GM19463 (cell line): ENCODE data around the gene DLGAP4.

ENCODE experiments used
- ATAC-seq: cut with Tn5 transposase; IDR thresholded peaks from one replicate; pipeline ENCODE4 v1.9.1; 2021; ENCODE audit warnings: mild to moderate bottlenecking, moderate library complexity; ENCODE audit not compliant: unreplicated experiment

DLGAP4 gene

GRCh38 chr20:36525620-36526365 is 219.7 kb downstream of the DLGAP4 start:
- no peak for ATAC-seq

DNA sequence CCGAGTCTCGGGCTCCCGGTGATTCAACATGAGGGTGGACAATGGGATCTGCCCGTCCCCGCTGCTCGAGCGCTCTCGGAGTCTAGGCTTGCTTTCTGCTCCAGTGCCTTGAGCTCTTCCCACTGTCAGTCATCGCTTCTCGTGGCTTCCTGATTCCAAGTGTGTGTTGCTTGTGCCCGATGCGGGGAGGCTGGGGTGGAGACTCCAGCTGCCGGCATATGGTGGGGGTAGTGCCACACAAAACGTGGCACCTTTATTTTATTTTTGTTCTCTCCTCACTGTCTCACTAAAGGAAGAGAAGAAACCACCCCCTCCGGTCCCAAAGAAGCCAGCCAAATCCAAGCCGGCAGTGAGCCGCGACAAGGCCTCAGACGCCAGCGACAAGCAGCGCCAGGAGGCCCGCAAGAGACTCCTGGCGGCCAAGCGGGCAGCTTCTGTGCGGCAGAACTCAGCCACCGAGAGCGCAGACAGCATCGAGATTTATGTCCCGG is 220.4 kb downstream of the DLGAP4 start:
- ATAC-seq = no peak

DNA sequence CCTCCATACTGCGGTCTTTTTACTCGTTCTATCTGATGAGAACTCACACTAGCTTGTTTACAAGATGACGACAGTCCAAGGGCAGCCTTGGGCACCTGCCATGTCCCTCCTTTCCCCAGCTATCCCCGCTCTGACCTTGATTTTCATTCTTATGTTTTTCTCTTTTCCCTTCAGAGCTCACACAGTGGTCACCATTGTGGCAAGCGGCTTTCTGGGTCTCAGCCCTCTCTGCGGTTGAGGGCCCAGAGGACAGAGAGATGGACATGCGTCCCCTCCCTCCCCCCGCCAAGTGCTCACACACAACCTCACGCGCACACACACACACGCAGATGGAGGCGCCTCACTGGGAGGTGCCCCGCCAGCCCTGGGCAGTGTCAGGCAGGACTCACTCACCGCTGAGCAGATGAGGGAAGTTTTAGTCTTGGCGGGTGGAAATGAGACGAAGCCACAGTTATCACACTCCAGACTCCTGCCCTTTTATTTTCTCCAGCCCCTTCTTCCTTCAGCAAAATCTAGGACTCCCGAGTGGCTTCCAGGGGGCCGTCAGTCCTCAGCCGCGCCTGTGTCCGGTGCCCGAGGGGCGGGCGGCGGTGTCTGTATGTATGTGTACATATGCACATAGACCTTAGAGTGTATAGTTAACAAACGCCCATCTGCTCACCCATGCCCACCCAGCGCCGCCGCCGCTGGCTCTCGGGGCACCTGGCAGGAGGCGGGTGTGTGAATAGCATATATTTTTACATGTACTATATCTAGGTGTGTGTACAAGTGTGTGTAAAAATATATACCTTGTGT is 221.4 kb downstream of the DLGAP4 start:
- ATAC-seq = no peak

GRCh38 chr20:36528176-36528874 is 222.2 kb downstream of the DLGAP4 start:
- ATAC-seq = no peak

GRCh38 chr20:36528875-36529417 is 222.8 kb downstream of the DLGAP4 start:
- ATAC-seq = no peak

GRCh38 chr20:36532388-36532787 is 226.2 kb downstream of the DLGAP4 start:
- no peak for ATAC-seq

- ATAC-seq = no peak
These were observed 226.7 kb downstream of the DLGAP4 start for GRCh38 chr20:36532822-36533221.

- no peak for ATAC-seq
These were observed 232.0 kb downstream of the DLGAP4 start for GRCh38 chr20:36538026-36538722.

GRCh38 chr20:36540551-36541211 is 234.5 kb downstream of the DLGAP4 start:
- ATAC-seq = no peak

DNA sequence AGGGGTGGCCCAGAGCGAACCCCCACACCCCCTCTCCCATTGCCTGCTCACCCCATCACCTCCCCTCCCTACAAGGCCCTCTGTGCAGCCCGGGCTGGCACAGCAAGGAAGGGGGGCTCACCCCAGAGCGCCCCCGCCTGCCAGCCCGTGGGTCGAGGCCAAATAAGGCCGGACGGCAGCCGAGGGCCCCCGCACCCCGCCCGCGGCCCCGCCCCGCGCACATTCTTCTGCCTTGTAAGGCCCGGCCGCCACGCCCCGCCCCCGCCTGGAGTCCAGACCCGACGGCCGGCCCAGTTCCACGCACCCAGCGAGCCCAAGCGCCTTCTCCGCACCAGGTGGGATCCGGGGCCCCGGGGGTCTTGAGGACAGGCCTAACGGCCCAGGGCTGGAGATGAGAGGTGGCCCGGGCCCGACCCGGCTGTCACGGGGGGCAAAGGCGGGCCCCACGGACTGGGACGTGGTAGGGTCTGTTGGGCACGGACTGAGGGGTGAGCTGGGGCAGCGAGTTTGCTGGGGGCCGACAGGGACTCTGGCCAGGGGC is 235.2 kb downstream of the DLGAP4 start, which contains the start of gene MYL9:
Gene MYL9, plus strand, starts transcription at position 293 of the 541 bp plus-strand sequence. CDS start 3,366 bp downstream, outside the sequence.
- peak; percentile 53 for ATAC-seq

GRCh38 chr20:36541768-36542488 is 235.8 kb downstream of the DLGAP4 start:
- ATAC-seq = no peak

DNA sequence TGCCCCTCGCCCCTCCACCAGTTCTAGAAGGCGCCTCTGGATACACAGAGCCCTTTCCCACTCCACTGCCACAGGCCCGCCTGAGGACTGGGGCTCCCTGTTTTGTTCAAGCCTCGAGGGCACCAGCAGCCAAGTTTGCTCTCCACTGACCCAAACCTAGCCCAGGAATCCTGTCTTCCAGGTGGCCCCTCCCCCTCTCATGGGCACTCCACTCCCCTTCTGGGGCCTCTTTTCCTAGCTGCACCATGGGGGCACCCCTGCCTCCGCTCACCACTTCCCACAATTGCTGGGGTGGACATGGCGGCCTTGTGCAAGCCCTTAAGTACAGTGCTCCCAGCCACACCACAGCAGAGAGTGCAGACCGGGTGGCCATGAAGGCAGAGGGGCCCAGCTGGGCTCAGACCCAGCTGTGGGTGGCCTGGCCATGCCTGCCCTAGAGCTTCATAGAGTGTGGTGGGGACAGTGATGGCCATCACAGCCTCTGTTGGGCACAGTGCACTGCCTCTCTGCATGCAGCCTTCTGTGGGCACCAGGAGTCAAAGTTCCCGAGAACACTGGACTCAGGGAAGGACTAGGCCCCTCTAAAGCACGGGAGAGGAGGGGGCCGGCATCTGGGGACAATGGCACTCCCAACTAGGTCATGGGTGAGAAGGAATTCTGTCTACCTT is 236.5 kb downstream of the DLGAP4 start:
- ATAC-seq = no peak

DNA sequence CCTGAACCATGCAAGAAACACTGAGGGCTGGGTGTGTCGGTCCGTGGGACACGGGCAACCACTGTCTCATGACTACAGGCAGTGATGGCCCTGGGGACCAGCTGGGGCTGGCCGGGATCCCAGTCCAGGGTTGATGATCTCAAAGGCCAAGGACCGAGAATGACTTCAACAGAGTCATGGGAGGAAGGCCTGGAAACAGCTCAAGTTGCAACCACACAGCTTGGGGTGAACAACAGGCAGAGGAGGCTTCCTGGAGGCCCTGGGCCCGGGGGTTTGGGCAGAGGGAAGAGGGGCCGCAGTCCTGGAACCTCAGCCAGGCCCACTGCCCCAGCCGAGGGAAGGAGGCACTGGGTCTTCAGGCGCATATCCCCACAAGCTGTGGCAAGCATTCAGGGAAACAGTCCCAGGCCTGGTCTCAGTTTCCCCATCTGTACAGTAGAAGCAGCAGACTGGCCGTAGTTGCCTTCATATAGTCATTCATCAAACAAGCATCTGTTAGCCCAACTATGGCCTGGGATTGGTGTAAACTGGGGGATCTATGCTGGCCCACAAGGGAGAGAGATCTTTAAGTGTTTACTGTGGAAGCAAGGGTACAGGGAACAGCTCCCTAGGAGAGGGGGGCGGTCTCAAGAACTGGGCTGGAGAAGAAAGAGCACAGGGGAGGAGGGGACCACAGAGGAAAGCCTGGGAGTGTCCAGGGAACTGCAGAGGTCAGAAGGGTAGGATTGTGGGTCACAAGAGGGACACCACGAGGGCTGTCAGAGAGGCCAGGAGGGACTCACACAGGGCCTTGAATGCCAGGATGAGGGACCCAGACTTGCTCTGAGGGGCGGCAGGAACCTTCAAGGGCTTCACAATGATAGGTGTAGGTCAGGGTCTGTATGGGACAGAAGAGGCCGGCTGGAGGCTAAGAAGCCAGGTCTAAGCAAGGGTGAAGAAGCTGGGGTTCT is 237.3 kb downstream of the DLGAP4 start:
- ATAC-seq = no peak

DNA sequence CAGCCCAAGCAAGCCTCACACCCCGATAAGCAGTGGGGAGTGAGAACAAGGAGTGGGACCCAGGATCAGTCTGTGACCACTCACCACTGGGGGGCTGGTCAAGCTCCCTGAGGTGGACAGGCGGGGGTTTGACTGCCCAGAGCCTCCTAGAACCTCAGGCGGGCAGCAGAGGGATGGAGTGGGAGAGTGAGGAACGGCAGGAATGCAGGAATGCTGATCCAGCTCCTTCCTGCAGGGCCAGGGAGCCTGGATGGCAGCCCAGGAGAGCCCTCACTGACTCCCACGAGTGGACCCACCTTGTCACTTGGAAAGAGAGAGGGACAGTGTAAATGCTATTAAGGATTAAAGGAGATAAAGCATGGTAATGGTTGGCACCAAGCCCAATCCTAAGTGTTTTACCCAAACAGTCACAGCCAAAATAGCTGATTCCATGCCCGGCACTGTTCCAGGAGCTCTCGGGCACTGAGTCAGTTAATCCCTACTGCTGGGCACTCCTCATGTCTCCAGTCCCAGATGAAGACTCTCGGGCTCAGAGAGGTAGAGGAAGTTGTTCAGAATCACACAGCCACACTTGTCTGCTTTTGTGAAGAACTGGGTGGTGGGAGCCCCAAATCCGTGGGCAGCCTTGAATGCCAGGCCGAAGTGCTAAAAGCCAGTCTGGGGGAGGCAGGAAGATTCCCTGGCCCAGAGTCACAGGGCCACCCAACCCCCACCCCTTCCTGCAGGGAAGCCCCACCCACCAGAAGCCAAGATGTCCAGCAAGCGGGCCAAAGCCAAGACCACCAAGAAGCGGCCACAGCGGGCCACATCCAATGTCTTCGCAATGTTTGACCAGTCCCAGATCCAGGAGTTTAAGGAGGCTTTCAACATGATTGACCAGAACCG is 238.2 kb downstream of the DLGAP4 start:
- ATAC-seq = no peak

DNA sequence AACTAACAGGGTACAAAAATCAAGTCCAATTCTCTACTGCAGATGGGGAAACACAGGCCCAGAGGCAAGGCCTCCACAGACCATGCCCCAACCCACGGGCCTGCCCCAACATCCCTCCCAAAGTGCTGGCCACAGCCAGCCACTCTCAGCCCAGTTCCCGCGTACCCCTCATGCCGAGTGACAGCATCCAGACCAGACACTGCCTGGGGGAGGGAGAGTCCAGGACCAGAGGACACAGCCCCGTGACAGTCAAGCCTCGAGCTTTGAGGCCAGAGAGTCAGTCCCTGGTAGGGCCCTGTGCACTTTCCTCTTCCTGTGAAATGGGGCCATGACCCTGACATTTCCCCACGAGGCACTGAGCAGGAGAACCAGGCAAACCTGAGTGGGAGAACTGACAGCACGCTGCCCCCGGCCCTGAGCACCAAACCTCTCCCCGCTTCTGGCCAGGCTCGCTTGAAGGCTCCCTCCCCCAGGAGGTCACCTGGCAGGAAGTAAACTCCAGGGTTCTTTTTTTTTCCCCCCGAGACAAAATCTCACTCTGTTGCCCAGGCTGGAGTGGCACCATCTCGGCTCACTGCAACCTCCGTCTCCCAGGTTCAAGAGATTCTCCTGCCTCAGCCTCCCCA is 240.1 kb downstream of the DLGAP4 start:
- ATAC-seq = no peak
